ENCODE measurements around the gene NOS1AP.

The NOS1AP gene

DNA sequence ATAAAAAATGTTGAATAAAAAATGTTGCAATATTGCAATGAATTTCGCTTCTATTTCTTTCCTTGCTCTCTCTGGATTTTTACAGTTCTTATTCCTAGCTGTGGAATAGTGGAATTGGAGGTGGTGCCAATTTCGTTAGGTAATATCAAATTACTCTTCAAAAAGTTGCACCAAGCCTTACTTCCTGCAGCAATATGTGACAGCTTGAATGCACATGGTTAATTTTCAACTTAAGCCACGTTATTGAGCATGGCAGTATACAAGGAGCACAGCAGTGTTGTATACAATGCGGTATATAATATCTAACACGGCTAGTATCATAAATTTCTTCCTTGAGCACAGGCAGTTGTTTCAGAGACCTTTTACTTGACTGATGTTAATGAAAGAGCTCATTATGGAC, 152.5 kb downstream of the NOS1AP start:
- Histone ChIP-seq H3F3A (ENCODE audit: insufficient read depth, low read length) (no peaks in the 10 kb centered on the region), H4K20me1 (ENCODE audit: insufficient read depth, low read length) (no peaks in the 10 kb centered on the region), H3K4me2 (ENCODE audit: low read length) (no peak overlapping the region), H3K9ac (ENCODE audit: low read length) (no peak overlapping the region), H2AFZ (ENCODE audit: low read length) (no peak overlapping the region), H3K9me3 (ENCODE audit: low read length) (no peaks in the 10 kb centered on the region), H3K27me3 (ENCODE audit: insufficient read depth, low read length) (no peaks in the 10 kb centered on the region), H3K4me3 (ENCODE audit: low read depth, low read length, poor library complexity, severe bottlenecking) (no peak overlapping the region), H3K4me1 (ENCODE audit: insufficient read depth, low read length, severe bottlenecking) (no peaks in the 10 kb centered on the region), H3K27ac (ENCODE audit: low read depth, low read length, poor library complexity, severe bottlenecking) (no peak overlapping the region), H3K9me2 (ENCODE audit: low read depth, low read length) (no peaks in the 10 kb centered on the region), H3K36me3 (ENCODE audit: insufficient read depth, low read length) (no peaks in the 10 kb centered on the region), H3K79me2 (ENCODE audit: insufficient read depth, low read length) (no peaks in the 10 kb centered on the region)
- TF ChIP-seq, protein P1, sequence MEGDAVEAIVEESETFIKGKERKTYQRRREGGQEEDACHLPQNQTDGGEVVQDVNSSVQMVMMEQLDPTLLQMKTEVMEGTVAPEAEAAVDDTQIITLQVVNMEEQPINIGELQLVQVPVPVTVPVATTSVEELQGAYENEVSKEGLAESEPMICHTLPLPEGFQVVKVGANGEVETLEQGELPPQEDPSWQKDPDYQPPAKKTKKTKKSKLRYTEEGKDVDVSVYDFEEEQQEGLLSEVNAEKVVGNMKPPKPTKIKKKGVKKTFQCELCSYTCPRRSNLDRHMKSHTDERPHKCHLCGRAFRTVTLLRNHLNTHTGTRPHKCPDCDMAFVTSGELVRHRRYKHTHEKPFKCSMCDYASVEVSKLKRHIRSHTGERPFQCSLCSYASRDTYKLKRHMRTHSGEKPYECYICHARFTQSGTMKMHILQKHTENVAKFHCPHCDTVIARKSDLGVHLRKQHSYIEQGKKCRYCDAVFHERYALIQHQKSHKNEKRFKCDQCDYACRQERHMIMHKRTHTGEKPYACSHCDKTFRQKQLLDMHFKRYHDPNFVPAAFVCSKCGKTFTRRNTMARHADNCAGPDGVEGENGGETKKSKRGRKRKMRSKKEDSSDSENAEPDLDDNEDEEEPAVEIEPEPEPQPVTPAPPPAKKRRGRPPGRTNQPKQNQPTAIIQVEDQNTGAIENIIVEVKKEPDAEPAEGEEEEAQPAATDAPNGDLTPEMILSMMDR (IDR thresholded peaks at IDR 0.05; ENCODE audit: low read length): no peak
- no peak for TF ChIP-seq EZH2 (IDR thresholded peaks at IDR 0.05; ENCODE audit: borderline replicate concordance, low read length)

DNA sequence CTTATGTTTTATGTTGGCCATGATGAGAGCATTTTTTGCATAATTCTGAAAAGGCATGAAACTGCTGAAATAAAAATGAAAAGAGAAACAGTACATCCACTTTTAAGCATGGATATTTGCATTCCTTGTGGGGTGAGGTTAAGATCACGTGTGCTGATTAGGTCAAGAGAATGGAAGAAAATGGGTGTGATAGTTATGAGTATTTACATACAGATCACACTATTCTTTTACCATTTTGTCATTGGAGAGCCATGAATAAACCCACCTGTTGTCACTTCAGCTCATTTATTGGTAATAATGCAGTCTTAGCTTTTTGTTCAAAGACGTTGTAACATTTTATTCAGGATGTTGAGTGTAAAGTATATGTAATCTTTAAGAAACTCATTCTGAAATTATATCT, 153.2 kb downstream of the NOS1AP start:
- Histone ChIP-seq H3K9ac (ENCODE audit: low read length) (no peak overlapping the region), H3K4me2 (ENCODE audit: low read length) (no peak overlapping the region), H2AFZ (ENCODE audit: low read length) (no peak overlapping the region), H3K27ac (ENCODE audit: low read depth, low read length, poor library complexity, severe bottlenecking) (no peak overlapping the region), H3K27me3 (ENCODE audit: insufficient read depth, low read length) (no peaks in the 10 kb centered on the region), H3K9me2 (ENCODE audit: low read depth, low read length) (no peaks in the 10 kb centered on the region), H3K9me3 (ENCODE audit: low read length) (no peaks in the 10 kb centered on the region), H3K4me3 (ENCODE audit: low read depth, low read length, poor library complexity, severe bottlenecking) (no peak overlapping the region), H3K4me1 (ENCODE audit: insufficient read depth, low read length, severe bottlenecking) (no peaks in the 10 kb centered on the region), H4K20me1 (ENCODE audit: insufficient read depth, low read length) (no peaks in the 10 kb centered on the region), H3F3A (ENCODE audit: insufficient read depth, low read length) (no peaks in the 10 kb centered on the region), H3K36me3 (ENCODE audit: insufficient read depth, low read length) (no peaks in the 10 kb centered on the region), H3K79me2 (ENCODE audit: insufficient read depth, low read length) (no peaks in the 10 kb centered on the region)
- TF ChIP-seq EZH2 (IDR thresholded peaks at IDR 0.05; ENCODE audit: borderline replicate concordance, low read length): no peak
- TF ChIP-seq, protein P1 (IDR thresholded peaks at IDR 0.05; ENCODE audit: low read length): no peak

DNA sequence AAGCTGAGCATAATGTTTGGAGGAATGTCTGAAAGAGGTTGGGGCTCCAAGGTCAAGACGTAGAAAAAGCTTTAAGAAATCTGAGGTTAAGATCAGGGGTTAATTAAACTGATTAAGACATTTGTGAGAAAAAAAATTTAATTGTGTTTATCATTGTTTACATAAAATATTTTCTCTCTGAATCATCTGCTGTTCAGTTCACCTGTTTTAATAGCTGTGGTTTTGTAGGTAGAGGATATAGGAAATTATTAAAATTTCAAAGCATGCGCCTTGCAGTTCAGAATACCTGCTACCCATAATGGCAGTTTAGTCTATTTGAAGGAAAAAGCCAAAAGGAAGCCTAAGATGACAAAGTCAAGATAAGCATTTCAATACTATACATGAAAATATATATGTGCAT, 154.0 kb downstream of the NOS1AP start:
- no peaks in the 10 kb centered on the region for H3K9me2 ChIP-seq (ENCODE audit: low read depth, low read length)

More for the DNA sequence above, 154.0 kb downstream of the NOS1AP start:
- TF ChIP-seq, protein P1 (IDR thresholded peaks at IDR 0.05; ENCODE audit: low read length): no peak
- TF ChIP-seq EZH2 (IDR thresholded peaks at IDR 0.05; ENCODE audit: borderline replicate concordance, low read length): no peak
- Histone ChIP-seq H3F3A (ENCODE audit: insufficient read depth, low read length) (no peaks in the 10 kb centered on the region), H3K79me2 (ENCODE audit: insufficient read depth, low read length) (no peaks in the 10 kb centered on the region), H4K20me1 (ENCODE audit: insufficient read depth, low read length) (no peaks in the 10 kb centered on the region), H3K9me3 (ENCODE audit: low read length) (no peaks in the 10 kb centered on the region), H3K27me3 (ENCODE audit: insufficient read depth, low read length) (no peaks in the 10 kb centered on the region), H3K36me3 (ENCODE audit: insufficient read depth, low read length) (no peaks in the 10 kb centered on the region), H3K9ac (ENCODE audit: low read length) (no peak overlapping the region), H3K4me2 (ENCODE audit: low read length) (no peak overlapping the region), H3K4me1 (ENCODE audit: insufficient read depth, low read length, severe bottlenecking) (no peaks in the 10 kb centered on the region), H2AFZ (ENCODE audit: low read length) (no peak overlapping the region), H3K4me3 (ENCODE audit: low read depth, low read length, poor library complexity, severe bottlenecking) (no peak overlapping the region), H3K27ac (ENCODE audit: low read depth, low read length, poor library complexity, severe bottlenecking) (no peak overlapping the region)

Data from OCI-LY1 (cell line).